Transverse colon (tissue), 4 donors: ENCODE results near the gene ABTB1. TPM values are rescaled to one million over a fixed set of nuclear protein-coding genes. Genes with fewer than 3 reads are reported as not detected.

Source experiments
- DNase-seq: peaks from one replicate; pipeline ENCODE4 v3.0.0-alpha.2; 2019
- H3K27ac ChIP-seq, 4 donors: fragments of 200-600 bp; sonication (generic); 2 replicates each; pipeline ENCODE4 v1.5.1; 2016 to 2018; ENCODE audit warnings: inconsistent platforms in 4 of 4
- H3K27me3 ChIP-seq: fragments of 200-600 bp; sonication (generic); 2 replicates; pipeline ENCODE4 v1.5.1; 2017; ENCODE audit warnings: inconsistent platforms
- H3K36me3 ChIP-seq, 4 donors: fragments of 200-600 bp; sonication (generic); 2 replicates each; pipeline ENCODE4 v1.5.1; 2017 to 2019; ENCODE audit warnings: inconsistent platforms in 4 of 4
- H3K4me1 ChIP-seq, 4 donors: fragments of 200-600 bp; sonication (generic); 2 replicates each; pipeline ENCODE4 v1.5.1; 2017 to 2020; ENCODE audit warnings: inconsistent platforms in 4 of 4
- H3K4me3 ChIP-seq, 4 donors: fragments of 200-600 bp; sonication (generic); 1 replicate in 1 of 4; 2 replicates in 3 of 4; pipeline versions ENCODE4 v1.5.1 to v1.6.1; 2017 to 2019; ENCODE audit warnings: inconsistent platforms in 4 of 4
- H3K9me3 ChIP-seq, 2 donors: fragments of 200-600 bp; sonication (generic); 2 replicates each; pipeline ENCODE4 v1.5.1; 2017 to 2019; ENCODE audit warnings: inconsistent platforms in 2 of 2
- CTCF ChIP-seq, 5 experiments: fragments of 200-600 bp in 3 of 5; fragments of 450-650 bp in 2 of 5; sonication (generic) in 3 of 5; IDR thresholded peaks; 1 replicate in 2 of 5; 2 replicates in 3 of 5; pipeline ENCODE4 v1.5.1; 2016 to 2017; ENCODE audit warnings: antibody characterized with exemption in 5 of 5, inconsistent platforms in 3 of 5, mild to moderate bottlenecking in 2 of 5, moderate library complexity in 1 of 5
- EP300 ChIP-seq: sonication (generic); formaldehyde crosslinking; IDR thresholded peaks from one replicate; pipeline ENCODE4 v1.6.1; 2017; ENCODE audit warnings: antibody characterized with exemption, low read depth
- POLR2A ChIP-seq: fragments of 450-650 bp; IDR thresholded peaks from one replicate; pipeline ENCODE4 v1.6.1; 2016; ENCODE audit warnings: antibody characterized with exemption, mild to moderate bottlenecking, moderate library complexity
- POLR2AphosphoS5 ChIP-seq, 3 donors: sonication (generic); formaldehyde crosslinking; IDR thresholded peaks; one replicate each; pipeline ENCODE4 v1.6.1; 2016; ENCODE audit warnings: antibody characterized with exemption in 3 of 3
- WGBS, 2 donors: methylation state at CpG; one replicate each; pipeline ENCODE4 v1.1.5; 2018; ENCODE audit warnings: low coverage in 1 of 2; 5-methylcytosine and 5-hydroxymethylcytosine counted together
- in situ Hi-C, 4 donors: fragments of 200-750 bp; cut with MboI; loops; one replicate each; pipeline versions ENCODE4 v1.15.0 to v1.15.1; 2017; ENCODE audit warnings: low sequenced_read_pairs in 3 of 4, low pct_ligation_motif_present in 1 of 4, low pct_unique_long_range_greater_than_20kb in 1 of 4
- intact Hi-C: fragments of 100-400 bp; cut with DNase I; formaldehyde crosslinking; loops from one replicate; pipeline ENCODE4 v1.15.1; 2023; ENCODE audit warnings: low total_unique reads
- total RNA-seq, 4 donors: library from RNA; depleted of rRNA; stranded (reverse); fragments of >200 nt; gene quantifications; one replicate each; pipeline ENCODE4 v1.1.0, GENCODE V29; 2016

ABTB1 gene
- total RNA-seq, 4 donors from 2014 or later = 29.6 to 80.4 (median 45.8) TPM

GRCh38 chr3:127676456-127676855 lies 3.7 kb downstream of the ABTB1 start:
- no peak overlapping the region for H3K27ac ChIP-seq
- intact Hi-C loops (no loop called here), in situ Hi-C loops (loop anchor here in 1 of 4 donors (25.0 kb wide), 1 partner anchor 161 kb away; no protein-coding TSS in a partner anchor)
- no peaks in the 10 kb centered on the region for H3K9me3 ChIP-seq
- peaks cover 8 to 27% (median 22%) of the 10 kb centered on the region in 4 donors for H3K4me1 ChIP-seq
- no peak for DNase-seq
- H3K27me3 ChIP-seq = no peaks in the 10 kb centered on the region
- no peak overlapping the region for H3K4me3 ChIP-seq
- WGBS, 2 donors = 100% methylated on average over 3 of the region's 4 CpGs; no CpG with 5 or more reads in 1 of the 2 donors
- no peaks in the 10 kb centered on the region for H3K36me3 ChIP-seq
- TF ChIP-seq POLR2A (no peak), POLR2AphosphoS5 (IDR thresholded peaks at IDR 0.05) (no peak), EP300 (no peak), CTCF (IDR thresholded peaks at IDR 0.05) (no peak)

GRCh38 chr3:127676921-127677351 lies 4.2 kb downstream of the ABTB1 start:
- H3K9me3 ChIP-seq = no peaks in the 10 kb centered on the region
- no peak for DNase-seq
- H3K4me3 ChIP-seq = no peak overlapping the region
- TF ChIP-seq EP300 (no peak), POLR2AphosphoS5 (IDR thresholded peaks at IDR 0.05) (no peak)
- peaks cover 8 to 23% (median 18%) of the 10 kb centered on the region in 4 donors for H3K4me1 ChIP-seq
- in situ Hi-C loops (loop anchor here in 1 of 4 donors (25.0 kb wide), 1 partner anchor 160 kb away; no protein-coding TSS in a partner anchor), intact Hi-C loops (no loop called here)
- 92% methylated on average over 21 of the region's 21 CpGs; no CpG with 5 or more reads in 1 of the 2 donors for WGBS, 2 donors
- no peaks in the 10 kb centered on the region for H3K36me3 ChIP-seq
- no peak overlapping the region for H3K27ac ChIP-seq
- no peaks in the 10 kb centered on the region for H3K27me3 ChIP-seq

- Histone ChIP-seq H3K9me3 (no peaks in the 10 kb centered on the region), H3K27ac (no peak overlapping the region), H3K4me3 (no peak overlapping the region), H3K27me3 (no peaks in the 10 kb centered on the region), H3K4me1 (peaks cover 8 to 19% (median 14%) of the 10 kb centered on the region in 4 donors), H3K36me3 (no peaks in the 10 kb centered on the region)
- in situ Hi-C loops = loop anchor here in 1 of 4 donors (25.0 kb wide), 1 partner anchor 160 kb away; no protein-coding TSS in a partner anchor
- DNase-seq = no peak
- WGBS, 2 donors = 96% methylated on average over 17 of the region's 17 CpGs; no CpG with 5 or more reads in 1 of the 2 donors
- intact Hi-C loops = no loop called here
- TF ChIP-seq CTCF (IDR thresholded peaks at IDR 0.05) (no peak), POLR2AphosphoS5 (IDR thresholded peaks at IDR 0.05) (no peak), POLR2A (no peak), EP300 (no peak)
Observed at GRCh38 chr3:127677541-127678314, 5.0 kb downstream of the ABTB1 start.

- Histone ChIP-seq H3K9me3 (no peaks in the 10 kb centered on the region), H3K4me1 (peaks cover 8 to 19% (median 14%) of the 10 kb centered on the region in 4 donors), H3K27me3 (no peaks in the 10 kb centered on the region), H3K27ac (no peak overlapping the region), H3K36me3 (no peaks in the 10 kb centered on the region), H3K4me3 (no peak overlapping the region)
- WGBS, 2 donors = 94 to 95% methylated on average over 7 to 8 of the region's 8 CpGs
- TF ChIP-seq EP300 = no peak
- no peak for TF ChIP-seq POLR2A
- no peak for TF ChIP-seq CTCF (IDR thresholded peaks at IDR 0.05)
- no peak for TF ChIP-seq POLR2AphosphoS5 (IDR thresholded peaks at IDR 0.05)
- DNase-seq = no peak
- in situ Hi-C loops (loop anchor here in 1 of 4 donors (25.0 kb wide), 1 partner anchor 159 kb away; no protein-coding TSS in a partner anchor), intact Hi-C loops (no loop called here)
Observed at GRCh38 chr3:127678315-127678599, 5.5 kb downstream of the ABTB1 start.
